Cardiac septum (tissue), 1 donor: ENCODE data around the gene PHC3. TPM values are rescaled to one million over a fixed set of nuclear protein-coding genes. Genes with fewer than 3 reads are reported as not detected.
"Not testable (repeated sequence)": the region's sequence is repeated elsewhere in the genome, so short reads cannot be mapped to it uniquely, and the experiment has no call there.

Source experiments
- DNase-seq: peaks from one replicate; pipeline ENCODE4 v3.0.0-alpha.2; 2020; ENCODE audit warnings: low spot score
- intact Hi-C: fragments of 100-400 bp; cut with DNase I; formaldehyde crosslinking; loops from one replicate; pipeline ENCODE4 v1.14.0; 2022
- long read RNA-seq: library from polyadenylated mRNA; unstranded; transcript quantifications from one replicate; pipeline ENCODE4 v2.0.0, GENCODE V29; 2021
- total RNA-seq: library from RNA; stranded (reverse); fragmentation: NEBNext Ultra II Directional; extraction: Animal tissue kit (Norgen Biotek cat#: 25700); gene quantifications from one replicate; pipeline ENCODE4 v1.2.1, GENCODE V29; 2021
- donor health status: DM: no; HTN: no; CAD: no.

Gene PHC3, protein sequence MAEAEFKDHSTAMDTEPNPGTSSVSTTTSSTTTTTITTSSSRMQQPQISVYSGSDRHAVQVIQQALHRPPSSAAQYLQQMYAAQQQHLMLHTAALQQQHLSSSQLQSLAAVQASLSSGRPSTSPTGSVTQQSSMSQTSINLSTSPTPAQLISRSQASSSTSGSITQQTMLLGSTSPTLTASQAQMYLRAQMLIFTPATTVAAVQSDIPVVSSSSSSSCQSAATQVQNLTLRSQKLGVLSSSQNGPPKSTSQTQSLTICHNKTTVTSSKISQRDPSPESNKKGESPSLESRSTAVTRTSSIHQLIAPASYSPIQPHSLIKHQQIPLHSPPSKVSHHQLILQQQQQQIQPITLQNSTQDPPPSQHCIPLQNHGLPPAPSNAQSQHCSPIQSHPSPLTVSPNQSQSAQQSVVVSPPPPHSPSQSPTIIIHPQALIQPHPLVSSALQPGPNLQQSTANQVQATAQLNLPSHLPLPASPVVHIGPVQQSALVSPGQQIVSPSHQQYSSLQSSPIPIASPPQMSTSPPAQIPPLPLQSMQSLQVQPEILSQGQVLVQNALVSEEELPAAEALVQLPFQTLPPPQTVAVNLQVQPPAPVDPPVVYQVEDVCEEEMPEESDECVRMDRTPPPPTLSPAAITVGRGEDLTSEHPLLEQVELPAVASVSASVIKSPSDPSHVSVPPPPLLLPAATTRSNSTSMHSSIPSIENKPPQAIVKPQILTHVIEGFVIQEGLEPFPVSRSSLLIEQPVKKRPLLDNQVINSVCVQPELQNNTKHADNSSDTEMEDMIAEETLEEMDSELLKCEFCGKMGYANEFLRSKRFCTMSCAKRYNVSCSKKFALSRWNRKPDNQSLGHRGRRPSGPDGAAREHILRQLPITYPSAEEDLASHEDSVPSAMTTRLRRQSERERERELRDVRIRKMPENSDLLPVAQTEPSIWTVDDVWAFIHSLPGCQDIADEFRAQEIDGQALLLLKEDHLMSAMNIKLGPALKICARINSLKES
- total RNA-seq = 57.0 TPM
- long read RNA-seq, partial matches to known transcripts = 3 of 10 reads
- long read RNA-seq, other reads (novel, unspliced or antisense) = 7 of 10 reads

DNA sequence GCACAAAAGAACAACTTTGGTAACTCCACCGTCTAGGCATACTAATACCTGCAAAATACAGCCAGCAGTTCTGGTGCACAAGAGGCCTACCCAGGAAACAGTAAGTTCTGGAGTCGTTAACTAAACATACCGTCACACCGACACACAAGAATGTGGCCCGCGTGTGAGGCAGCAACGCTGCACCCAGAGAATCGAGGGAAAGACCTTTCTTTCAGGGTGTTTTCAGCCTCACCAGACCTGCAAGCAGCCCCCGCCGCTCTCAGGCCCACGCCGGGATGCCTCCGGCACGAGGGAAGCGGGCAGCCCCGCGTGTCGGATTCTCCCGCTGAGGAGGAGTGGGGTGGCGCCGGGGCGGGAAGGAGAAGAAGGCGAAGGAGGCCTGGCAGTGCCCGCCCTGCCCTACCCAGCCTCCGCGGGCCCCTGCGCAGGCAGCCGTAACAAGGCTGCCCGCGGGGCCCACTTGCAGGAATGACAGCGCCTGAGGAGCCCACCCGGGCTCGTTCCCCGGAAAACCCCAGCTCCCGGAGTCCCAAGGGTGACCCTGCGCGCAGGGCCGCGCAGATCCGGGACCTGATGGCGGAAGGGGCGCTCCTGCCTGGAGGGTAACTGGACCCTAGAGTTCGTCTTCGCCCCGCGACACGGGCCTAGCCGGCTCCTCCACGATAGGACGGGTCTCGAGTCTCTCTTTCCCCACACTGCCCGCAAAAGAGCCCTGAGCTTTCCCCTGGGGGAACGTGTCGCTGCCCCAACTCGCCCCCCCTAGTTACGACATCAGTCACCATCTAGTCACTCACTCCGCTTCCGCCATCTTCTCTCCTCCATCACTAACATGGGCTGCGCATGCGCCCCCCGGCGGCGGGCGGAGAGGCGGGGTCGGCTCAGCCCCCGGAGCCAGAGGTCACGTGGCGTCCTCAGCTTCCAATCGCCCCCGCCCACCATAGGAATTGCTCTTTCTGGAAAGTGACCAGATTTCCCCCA is at the start of gene PHC3:
TSS of gene PHC3 (minus strand) at position 826 of the 978 bp plus-strand sequence. CDS start at position 808, 18 bp downstream.
- DNase-seq = peak; percentile 95
- intact Hi-C loops = loop anchor here (5.0 kb wide), 1 partner anchor 41 kb away; the partner anchor contains the start of gene PRKCI

DNA sequence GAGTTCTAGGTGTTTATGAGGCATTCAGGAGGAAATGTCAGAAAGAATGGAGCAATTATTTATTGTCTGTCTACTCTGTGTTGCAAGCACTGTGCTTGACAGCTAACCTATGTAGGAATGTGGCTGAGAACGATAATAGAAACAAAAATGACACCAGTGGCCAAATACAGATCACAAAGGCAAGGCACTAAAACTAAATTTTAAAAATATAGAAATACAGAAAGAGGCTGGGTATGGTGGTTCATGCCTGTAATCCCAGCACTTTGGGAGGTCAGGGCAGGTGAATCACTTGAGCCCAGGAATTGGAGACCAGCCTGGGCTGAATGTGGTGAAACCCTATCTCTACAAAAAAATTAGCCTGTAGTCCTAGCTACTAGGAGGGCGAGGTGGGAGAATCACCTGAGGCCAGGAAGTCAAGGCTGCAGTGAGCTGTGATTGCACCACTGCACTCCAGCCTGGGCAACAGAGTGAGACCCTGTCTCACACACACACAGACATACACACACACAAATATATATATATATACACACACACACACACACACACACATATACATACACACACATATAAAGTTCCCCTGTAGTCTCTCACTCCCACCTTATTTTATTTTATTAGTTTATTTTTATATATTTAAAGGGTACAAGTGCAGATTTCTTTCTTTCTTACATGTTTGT is 46.7 kb upstream of the PHC3 start:
- no peak for DNase-seq

DNA sequence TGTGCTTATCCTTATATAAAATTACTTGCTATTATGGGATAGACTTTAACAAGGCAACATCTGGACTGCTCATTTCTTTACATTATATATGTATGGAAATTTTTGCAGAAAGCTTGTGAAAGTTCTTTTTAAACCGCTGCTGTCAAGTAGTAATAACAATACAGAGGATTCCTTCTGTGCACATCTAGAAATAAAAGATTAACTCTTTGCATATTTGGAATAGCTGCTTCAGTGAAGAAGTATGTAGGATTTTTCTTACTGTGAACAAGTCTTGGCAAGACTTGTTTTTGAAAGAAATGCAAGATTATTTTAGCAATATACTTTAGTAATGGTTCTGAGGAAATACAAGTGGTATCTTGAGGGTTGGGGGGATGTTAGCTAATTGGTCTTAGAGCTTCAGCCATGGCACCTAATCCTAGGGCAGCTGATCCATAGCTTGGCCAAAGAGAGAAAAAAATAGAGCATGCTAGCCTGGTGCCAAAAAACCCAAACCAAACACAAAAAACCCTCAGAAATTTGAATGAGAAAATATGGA is 45.0 kb upstream of the PHC3 start:
- intact Hi-C loops = no loop called here
- DNase-seq = no peak

More for the DNA sequence above, 46.7 kb upstream of the PHC3 start:
- intact Hi-C loops = no loop called here

DNA sequence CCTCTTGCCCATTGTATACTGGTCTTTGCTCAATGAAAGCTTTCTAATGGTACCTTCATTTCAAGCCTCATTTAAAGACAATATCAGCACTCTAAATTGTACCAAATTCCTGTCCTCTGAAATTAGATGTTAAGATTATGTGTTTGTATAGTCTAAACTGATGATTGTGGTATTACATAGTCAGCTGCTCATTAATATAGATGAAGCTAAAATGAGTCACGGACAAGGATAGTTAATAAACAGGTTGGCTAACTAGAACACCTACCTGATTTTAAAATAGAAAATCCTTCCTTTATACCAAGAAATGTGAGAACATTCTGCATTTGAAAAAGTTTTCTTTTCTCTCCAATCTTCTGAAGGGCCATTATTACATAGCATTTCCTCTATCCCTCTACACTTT is 43.6 kb upstream of the PHC3 start:
- intact Hi-C loops = no loop called here
- no peak for DNase-seq

DNA sequence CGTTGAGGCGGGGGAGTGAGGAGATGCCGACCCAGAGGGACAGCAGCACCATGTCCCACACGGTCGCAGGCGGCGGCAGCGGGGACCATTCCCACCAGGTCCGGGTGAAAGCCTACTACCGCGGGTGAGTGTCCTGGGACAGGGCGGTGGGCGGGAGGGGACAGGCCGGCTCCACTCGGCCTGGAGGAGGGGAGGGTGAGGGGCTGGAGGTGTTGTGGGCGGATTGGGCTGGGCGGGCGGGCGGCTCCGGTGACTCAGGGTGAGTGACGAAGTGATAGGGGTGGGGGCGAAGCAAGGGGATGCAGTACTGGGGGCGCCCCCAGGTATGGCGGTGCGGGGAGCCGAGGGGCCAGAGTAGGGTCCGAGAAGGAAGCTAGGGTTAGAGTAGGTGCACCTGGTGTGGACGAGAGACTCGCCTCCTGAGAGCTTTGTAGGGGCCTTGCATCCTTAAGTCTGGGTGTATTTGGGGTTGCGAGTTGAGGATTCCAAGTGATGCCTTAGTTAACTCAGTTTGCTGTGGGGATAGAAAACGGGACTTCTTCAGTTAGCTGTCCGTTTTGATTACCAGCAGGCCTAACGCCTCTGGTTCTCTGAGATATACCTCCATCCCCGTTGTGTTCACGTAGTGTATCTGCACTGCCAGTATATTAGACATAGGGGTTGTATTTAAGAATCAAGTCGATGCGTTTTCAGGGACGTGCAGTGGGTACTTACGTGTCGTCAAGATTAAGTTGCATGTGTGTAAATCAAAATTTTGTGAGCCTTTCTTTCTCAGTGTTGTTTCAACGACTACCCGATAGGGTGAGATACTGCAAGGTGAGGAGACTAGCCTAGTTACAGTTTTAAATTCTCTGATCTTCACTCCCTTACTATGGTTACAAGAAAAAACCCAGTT is 41.4 kb upstream of the PHC3 start:
- DNase-seq = peak; percentile 76

DNA sequence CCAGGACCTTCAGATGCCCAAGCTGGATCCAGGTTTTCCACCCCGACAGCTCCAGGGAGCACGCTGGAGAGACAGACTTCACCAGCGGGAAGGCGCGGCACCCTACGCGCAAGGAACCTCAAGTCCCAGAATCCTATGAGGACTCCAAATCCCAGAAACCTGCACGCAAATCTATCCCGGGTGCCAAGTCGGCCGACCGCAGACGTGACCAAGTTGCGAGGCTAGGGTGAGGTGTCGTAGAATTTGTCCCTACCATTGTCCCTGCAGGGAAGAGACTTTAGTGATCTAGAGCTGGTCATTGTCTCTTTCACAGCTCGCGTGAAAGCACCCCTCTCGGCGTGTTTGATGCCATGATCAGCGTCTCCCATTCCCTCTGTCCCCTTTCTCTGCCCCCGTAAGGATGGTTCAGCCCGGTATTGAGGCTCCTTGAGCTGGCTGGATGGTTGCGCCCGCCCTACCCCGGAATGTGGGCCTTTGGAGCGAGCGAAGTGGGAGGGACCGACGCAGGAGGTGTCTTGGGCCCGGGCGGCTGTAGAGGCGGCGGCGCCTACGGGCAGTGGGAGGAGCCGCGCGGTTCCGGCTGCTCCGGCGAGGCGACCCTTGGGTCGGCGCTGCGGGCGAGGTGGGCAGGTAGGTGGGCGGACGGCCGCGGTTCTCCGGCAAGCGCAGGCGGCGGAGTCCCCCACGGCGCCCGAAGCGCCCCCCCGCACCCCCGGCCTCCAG is 40.6 kb upstream of the PHC3 start, which contains the start of gene PRKCI:
TSS of gene PRKCI (plus strand) at position 501 of the 723 bp plus-strand sequence. CDS start 246 bp downstream, outside the sequence.
- intact Hi-C loops = loop anchor here (5.0 kb wide), 2 partner anchors 40 to 135 kb away; partner anchors contain the start of genes PHC3 and SKIL
- DNase-seq = peak; percentile 97

More for the DNA sequence above, 41.4 kb upstream of the PHC3 start:
- intact Hi-C loops = loop anchor here (5.0 kb wide), 2 partner anchors 41 to 134 kb away; partner anchors contain the start of genes PHC3 and SKIL

DNA sequence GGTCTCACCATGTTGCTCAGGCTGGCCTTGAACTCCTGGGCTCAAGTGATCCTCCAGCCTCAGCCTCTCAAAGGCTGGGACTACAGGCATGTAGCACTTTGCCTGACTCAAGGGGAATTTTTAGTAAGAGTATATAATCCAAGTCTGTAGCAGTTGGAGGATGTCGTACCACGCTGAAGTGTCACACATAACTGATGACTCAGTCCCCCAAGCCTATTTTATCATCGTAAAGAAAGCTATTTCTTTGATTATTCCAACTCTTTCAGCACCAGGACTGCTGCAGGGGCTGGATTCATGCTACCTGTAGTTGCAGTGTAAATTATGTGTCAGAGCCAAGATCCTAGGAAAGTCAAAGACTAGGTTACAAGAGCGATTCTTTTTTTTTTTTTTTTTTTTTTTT is 39.3 kb upstream of the PHC3 start:
- DNase-seq = no peak
- intact Hi-C loops = loop anchor here (5.0 kb wide), 2 partner anchors 39 to 136 kb away; partner anchors contain the start of genes PHC3 and SKIL

DNA sequence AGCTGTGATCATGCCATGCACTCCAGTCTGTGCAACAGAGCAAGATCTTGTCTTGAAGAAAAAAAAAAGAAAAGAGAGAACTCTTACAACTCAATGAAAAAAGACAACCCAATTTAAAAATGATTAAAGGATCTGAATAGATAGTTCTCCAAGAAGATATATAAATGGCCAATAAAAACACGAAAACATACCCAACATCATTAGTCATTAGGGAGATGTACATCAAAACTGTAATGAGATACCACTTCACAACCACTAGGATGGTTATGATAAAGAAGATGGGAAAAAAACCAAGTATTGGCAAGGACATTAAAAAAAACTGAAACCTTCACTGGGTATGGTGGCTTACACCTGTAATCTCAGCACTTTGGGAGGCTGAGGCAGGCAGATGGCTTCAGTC is 38.3 kb upstream of the PHC3 start:
- intact Hi-C loops = loop anchor here (5.0 kb wide), 2 partner anchors 38 to 137 kb away; partner anchors contain the start of genes PHC3 and SKIL
- DNase-seq = no peak

DNA sequence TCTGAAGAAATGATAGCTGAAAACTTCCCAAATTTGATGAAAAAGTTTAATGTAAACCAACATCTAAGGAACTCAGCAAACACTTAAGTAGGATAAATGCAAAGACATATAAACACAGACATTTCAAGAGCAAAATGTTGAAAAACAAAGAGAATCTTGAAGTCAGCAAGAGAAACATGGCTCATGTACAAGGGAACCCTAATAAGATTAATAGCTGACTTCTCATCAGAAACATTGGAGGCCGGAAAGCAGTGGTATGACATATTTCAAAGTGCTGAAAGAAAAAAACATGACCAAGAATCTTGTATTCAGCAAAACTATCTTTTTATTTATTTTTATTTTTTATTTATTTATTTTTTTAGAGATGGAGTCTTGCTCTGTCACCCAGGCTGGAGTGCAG is 30.1 kb upstream of the PHC3 start:
- DNase-seq = no peak
- intact Hi-C loops = no loop called here

DNA sequence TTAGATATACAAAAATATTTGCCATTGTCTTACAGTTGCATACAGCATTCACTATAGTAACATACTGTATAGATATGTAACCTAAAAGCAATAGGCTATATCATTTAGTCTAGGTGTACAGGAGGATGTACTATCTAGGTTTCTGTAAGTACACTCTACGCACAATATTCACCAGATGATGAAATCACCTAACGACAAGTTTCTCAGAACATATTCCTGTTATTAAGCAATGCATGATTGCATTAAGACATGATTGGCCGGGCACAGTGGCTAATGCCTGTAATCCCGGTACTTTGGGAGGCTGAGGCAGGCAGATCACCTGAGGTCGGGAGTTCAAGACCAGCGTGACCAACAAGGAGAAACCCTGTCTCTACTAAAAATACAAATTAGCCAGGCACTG is 26.2 kb upstream of the PHC3 start:
- DNase-seq = no peak
- intact Hi-C loops = no loop called here

DNA sequence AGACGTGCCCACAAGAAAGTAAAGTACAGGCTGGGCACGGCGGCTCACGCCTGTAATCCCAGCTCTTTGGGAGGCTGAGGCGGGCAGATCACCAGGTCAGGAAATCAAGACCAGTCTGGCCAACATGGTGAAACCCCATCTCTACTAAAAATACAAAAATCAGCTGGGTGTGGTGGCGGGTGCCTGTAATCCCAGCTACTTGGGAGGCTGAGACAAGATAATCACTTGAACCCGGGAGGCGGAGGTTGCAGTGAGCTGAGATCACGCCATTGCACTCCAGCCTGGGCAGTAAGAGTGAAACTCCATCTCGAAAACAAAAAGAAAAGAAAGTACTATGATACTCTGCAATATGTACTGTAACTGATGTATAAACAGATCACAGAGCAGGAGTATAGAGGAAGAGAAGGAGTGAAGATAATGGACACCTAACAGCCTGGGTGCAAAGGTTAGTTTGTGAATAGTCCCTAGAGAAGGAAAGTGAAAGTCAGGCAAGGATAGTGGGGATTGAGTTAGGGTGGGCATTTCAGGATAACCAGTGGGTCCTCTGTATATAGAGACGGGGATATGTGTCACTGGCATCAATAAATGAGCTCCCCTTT is 24.7 kb upstream of the PHC3 start:
- DNase-seq, intact Hi-C loops: not testable (repeated sequence)

DNA sequence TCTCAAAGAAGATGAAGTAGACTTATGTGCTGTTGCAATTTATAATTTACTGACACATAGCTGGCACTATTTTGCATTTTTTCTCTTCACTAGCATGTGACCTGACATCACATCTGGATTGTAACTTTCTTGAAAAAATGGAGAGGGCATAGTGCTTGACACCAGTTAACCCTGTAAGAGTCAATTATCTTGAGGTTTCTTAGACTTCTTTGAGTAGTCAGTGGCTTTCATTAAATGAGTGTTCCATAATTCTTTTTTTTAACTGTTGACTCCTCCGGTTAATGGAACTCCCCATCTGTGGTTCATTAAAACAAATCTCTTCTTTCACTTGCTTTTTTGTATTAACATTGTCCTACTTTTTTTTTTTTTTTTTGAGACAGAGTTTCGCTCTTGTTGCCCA is 23.8 kb upstream of the PHC3 start:
- DNase-seq = no peak
- intact Hi-C loops = no loop called here

DNA sequence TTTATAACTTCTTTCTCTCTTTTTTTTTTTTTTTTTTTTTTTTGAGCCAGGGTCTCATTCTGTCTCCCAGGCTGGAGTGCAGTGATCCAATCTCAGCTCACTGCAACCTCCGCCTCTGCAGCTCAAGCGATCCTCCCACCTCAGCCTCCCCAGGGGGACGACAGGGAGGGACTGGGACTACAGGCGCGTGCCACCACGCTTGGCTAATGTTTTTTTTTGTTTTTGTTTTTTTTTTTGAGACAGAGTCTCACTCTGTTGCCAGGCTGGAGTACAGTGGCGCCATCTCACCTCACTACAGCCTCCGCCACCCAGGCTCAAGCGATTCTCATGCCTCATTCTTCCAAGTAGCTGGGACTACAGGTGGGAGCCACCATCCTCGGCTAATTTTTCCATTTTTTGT is 23.0 kb upstream of the PHC3 start:
- DNase-seq = no peak
- intact Hi-C loops = no loop called here

DNA sequence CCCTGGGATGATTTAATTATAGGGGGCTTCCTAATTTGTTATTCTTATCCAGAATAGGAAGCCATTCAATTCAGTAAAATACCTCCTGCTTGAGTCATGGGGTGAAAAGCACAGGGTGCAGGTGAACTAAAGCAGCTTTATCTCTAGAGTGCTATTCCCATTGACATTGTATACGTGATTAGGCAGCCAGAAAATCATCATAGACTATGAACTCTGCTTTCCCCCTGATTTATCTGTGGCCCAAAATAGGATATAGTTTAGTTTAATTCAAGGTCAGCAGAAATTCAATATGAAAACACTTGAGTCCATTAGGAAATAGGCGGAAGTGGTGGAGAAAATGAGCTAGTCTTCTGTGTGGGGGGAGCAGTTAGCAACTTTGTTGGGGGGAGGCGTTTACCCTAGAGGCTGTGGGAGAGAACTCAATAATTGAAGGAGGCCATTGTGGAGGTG is 22.5 kb upstream of the PHC3 start:
- intact Hi-C loops = no loop called here
- DNase-seq = no peak

DNA sequence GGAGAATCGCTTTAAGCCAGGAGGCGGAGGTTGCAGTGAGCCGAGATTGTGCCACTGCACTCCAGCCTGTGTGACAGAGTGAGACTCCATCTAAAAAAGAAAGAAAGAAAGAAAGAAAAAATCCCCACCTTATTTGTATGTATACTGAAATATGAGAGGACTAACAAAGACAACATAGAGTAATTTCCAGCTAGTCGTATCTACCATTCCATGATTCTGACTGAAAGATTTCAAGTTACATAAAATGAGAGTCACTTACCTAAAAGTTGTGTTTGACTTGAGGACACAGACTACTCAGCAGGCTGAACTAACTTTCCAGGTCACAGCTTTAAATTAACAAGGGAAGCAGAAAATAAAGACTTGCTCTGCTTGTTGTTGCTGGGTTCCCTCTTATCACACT is 21.9 kb upstream of the PHC3 start:
- intact Hi-C loops = no loop called here
- no peak for DNase-seq

DNA sequence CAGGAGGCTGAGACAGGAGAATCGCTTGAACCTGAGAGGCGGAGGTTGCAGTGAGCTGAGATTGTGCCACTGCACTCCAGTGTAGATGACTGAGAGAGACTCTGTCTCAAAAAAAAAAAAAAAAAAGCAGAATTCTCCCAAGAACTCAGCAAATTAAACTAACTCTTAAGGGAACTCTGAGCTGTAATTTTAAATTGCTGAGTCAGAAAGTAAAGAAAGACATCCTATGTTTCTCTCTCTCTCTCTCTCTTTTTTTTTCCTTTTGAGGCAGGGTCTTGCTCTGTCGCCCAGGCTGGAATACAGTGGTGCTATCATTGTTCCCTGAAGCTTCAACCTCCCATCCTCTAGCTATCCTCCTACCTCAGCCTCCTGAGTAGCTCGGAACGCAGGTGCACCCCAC is 20.0 kb upstream of the PHC3 start:
- no peak for DNase-seq
- intact Hi-C loops = no loop called here
